GM08714 (cell line): ENCODE results near the gene CSF1R.
"Not testable (repeated sequence)": the region's sequence is repeated elsewhere in the genome, so short reads cannot be mapped to it uniquely, and the experiment has no call there.

Experiments used
- H3K4me3 ChIP-seq: fragments of 200-500 bp; sonication (Bioruptor generic); 2 replicates; pipeline ENCODE4 v1.5.1; 2014; ENCODE audit warnings: mild to moderate bottlenecking, low read length, inconsistent platforms
- ZNF274 ChIP-seq: IDR thresholded peaks from 2 replicates; pipeline ENCODE4 v1.6.1; 2012; ENCODE audit warnings: mild to moderate bottlenecking, low read depth, low read length

Gene CSF1R

GRCh38 chr5:150055326-150056074 is 30.9 kb downstream of the CSF1R start:
- no peak overlapping the region for H3K4me3 ChIP-seq
- no peak for TF ChIP-seq ZNF274

GRCh38 chr5:150054569-150054968 is 31.8 kb downstream of the CSF1R start:
- no peak overlapping the region for H3K4me3 ChIP-seq
- no peak for TF ChIP-seq ZNF274

DNA sequence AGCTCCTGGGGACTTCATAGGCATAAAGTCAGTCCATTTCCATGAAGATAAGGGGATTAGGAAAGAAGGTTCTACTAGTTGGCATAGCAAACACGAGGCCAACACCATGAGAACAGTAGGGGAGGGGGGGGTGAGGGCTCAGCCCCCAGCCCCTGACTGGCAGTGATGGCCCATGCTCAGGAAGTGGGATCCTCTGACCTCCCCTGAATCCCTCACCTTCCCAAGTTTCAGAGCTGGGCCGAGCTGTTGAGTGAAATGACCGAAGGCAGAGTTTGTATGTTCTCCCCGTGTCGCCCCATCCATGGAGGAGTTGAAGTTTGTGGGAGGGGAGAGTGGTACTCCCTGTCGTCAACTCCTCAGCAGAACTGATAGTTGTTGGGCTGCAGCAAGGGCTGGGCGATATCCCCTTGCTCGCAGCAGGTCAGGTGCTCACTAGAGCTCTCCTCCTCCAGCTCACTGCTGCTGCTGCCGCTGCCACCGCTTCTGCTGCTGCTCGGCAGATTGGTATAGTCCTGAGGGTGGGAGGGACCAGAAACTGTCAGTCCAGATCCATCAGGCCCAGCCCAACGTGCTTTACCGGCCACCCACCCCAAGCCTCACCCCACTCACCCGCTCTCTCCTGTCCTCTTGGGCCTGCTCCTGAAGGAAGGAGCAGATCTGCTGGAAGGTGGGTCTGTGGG is 32.5 kb downstream of the CSF1R start:
- TF ChIP-seq ZNF274: no peak
- no peak overlapping the region for H3K4me3 ChIP-seq

DNA sequence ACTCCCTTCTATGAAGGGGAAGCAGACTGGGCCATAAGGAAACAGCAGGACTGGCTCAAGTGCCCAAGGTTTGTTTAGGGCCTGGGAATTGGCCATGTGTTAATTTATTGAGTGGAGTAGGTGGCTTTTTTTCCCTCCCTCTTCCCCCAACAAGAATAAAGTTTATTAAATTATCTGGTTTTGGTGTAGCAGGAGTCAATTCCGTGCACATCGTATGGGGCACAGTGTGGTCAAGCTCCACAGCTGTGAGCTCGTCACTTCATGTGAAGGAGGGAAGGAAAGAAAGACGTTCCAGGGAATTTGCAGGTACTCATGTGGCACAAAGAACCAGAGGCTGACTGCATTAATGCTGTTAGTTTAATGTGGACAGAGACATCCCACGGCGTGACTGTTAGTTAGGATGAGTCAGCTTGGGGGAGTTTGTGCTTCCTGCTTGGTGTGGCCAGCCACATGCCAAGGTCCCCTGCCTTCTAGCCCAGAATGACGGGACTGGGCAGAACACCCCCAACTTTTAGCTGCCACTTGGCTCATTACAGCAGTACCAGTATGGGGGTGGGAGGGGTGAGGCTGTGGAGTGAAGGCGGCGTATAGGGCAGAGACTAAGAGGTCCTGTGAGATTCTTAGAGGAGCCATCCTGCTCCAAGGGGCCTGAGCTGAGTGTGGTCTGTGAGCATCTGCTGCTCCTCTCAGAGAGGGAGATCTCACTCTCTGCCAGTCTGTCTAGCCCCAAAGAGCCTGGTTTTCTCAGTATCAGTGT is 33.2 kb downstream of the CSF1R start:
- H3K4me3 ChIP-seq: no peak overlapping the region
- TF ChIP-seq ZNF274: no peak

GRCh38 chr5:150052226-150052955 is 34.0 kb downstream of the CSF1R start:
- no peak for TF ChIP-seq ZNF274
- no peak overlapping the region for H3K4me3 ChIP-seq

- no peak overlapping the region for H3K4me3 ChIP-seq
- no peak for TF ChIP-seq ZNF274
These were observed 34.6 kb downstream of the CSF1R start for GRCh38 chr5:150051657-150052195.

DNA sequence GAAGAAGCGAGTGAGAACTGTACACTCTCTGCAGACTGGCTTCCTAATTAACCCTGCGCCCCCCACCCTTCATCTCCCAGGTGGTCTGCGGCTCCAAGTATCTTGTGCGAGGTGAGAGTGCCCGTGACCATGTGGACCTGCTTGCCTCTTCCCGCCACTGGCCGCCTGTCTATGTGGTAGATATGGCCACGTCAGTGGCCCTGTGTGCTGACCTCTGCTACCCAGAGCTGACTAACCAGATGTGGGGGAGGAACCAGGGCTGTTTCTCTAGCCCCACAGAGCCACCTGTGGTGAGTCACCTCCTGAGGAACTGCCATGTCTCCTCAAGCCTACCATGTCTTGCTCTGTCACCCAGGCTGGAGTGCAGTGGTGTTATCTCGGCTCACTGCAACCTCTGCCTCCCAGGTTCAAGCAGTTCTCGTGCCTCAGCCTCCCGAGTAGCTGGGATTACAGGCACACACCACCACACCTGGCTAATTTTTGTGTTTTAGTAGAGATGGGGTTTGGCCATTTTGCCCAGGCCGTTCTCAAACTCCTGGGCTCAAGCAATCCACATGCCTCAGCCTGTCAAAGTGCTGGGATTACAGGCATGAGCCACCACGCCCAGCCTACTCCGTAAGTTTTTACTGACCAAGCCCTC is 36.1 kb downstream of the CSF1R start:
- H3K4me3 ChIP-seq: not testable (repeated sequence)

DNA sequence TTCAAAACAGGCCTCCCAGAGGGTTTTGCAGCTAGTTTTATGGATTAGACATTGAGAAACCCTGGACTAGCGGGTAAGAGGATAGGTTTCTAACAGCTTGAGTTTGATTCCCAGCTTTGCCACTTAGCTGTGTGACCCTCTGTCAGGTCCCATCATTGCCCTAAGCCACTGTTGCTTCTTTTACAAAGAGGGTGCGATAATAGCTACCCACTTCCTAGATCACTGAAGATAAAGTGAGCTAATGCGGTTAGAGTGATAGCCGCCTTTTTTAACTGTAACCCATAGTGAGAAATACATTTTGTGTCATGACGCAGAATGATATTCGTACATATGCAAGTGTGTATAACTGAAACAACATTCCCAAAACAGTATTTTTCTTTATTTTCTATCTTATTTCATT is 40.3 kb downstream of the CSF1R start:
- no peak overlapping the region for H3K4me3 ChIP-seq
- no peak for TF ChIP-seq ZNF274

GRCh38 chr5:150045549-150045948 is 40.8 kb downstream of the CSF1R start:
- TF ChIP-seq ZNF274: no peak
- H3K4me3 ChIP-seq: no peak overlapping the region

DNA sequence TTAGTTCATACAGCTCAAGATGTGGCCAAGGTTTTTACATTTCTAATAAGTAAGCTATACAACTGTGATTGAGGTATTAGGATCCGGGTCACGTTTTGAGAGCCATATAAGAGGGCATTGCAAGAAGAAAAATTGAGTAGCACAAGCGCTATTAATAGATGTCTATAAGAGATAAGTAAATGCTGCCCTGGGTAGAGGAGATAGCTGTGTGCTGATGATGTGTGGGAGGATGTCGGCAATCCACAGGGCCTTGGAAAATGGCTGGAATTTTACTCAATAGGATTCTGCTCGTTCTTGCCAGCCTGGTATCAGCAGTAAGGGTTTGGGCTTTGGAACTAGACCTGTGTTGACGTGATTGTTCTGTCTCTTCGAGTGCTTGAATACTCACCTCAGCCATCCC is 41.6 kb downstream of the CSF1R start:
- no peak for TF ChIP-seq ZNF274
- H3K4me3 ChIP-seq: no peak overlapping the region

DNA sequence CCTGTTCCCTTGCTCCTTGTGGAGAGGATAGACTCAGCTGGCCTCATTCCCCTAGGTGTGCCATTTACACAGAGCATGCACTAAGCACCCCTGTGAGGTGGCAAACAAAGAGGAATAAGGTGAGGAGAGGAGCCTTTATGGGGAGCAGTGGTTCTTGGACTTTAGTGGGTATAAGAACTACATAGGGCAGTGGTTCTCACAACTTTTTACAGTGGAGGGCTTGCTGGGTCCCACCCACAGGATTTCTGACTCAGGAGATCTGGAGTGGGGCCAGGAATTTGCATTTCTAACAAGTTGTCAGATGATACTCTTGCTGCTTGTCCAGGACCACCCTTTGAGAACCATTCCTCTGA is 42.0 kb downstream of the CSF1R start:
- no peak for TF ChIP-seq ZNF274
- no peak overlapping the region for H3K4me3 ChIP-seq

DNA sequence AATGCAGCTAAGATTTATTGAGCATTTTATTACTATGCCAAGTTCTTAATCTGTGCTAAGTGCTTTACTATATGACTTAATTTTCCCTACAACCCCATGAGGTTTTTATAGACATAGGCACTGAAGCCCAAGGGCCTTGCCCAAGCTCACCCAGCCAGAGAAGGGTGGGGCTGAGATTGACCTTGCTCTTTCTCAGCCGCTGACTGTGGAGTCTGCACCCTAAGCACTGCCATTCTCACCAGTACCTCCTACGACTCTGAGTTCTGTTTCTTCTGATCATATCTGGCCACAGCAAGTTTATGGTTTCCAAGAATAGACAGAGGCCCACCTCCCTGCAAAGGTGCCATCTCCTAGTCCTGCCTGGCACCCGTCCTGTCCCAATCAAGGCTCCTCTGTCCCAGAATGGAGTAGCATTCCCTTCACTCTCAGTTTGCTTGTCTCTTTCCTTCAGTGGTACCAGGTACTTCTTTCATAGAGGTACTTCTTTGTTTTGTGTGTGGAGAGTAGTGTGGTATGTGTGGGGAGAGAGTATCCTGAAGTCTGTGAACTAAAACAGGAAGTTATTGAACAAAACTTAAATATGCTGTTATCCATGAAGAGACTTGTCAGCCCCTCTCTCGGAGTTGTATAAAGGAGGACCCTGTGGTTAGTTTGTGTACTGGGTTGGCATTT is 42.6 kb downstream of the CSF1R start:
- H3K4me3 ChIP-seq: no peak overlapping the region
- no peak for TF ChIP-seq ZNF274

- H3K4me3 ChIP-seq: no peak overlapping the region
- TF ChIP-seq ZNF274: no peak
These were observed 43.9 kb downstream of the CSF1R start for GRCh38 chr5:150042459-150042858.
